HepG2 (cell line): Measurements from ENCODE around the gene ZNF804A. TPM values are rescaled to one million over a fixed set of nuclear protein-coding genes. Genes with fewer than 3 reads are reported as not detected.

Experiments
- ATAC-seq: fragments of 200-7000 bp; cut with Tn5 transposase; 3 replicates; pipeline ENCODE4 v1.9.1; 2020; ENCODE audit warnings: mild to moderate bottlenecking, moderate library complexity
- BruUV-seq: library from RNA; stranded (reverse); fragments of 400-500 nt; replicated peaks from 2 replicates; lab custom pipeline; 2021; lab: Mats Ljungman, UMichigan
- CTCF ChIA-PET: fragments of 300-600 bp; formaldehyde crosslinking; extraction: SDS; loops from one replicate; lab custom pipeline; 2021; ENCODE audit warnings: low total read pairs, inconsistent platforms, low intra/inter-chr PET ratio; lab: Yijun Ruan, JAX
- POLR2A ChIA-PET: fragments of 350-600 bp; sonication (Branson Sonifier 250); formaldehyde crosslinking; loops from one replicate; lab custom pipeline; 2020; ENCODE audit warnings: antibody characterized with exemption, inconsistent platforms; lab: Yijun Ruan, JAX
- DNase-seq: peaks from one replicate; pipeline ENCODE4 v3.0.0-alpha.2; 2015; ENCODE audit warnings: low spot score
- FAIRE-seq: peaks from 3 replicates; lab custom pipeline; 2011; peaks lifted over from hg19 to GRCh38; lab: Jason Lieb, UNC
- H2AFZ ChIP-seq: one replicate; pipeline ENCODE4 v1.6.1; 2011; ENCODE audit warnings: low read length, inconsistent platforms
- H3K27ac ChIP-seq: fragments of 300-600 bp; 3 replicates; pipeline ENCODE4 v1.8.0; 2011; ENCODE audit warnings: mixed run types, mild to moderate bottlenecking, mixed read lengths, low read length, inconsistent platforms; ENCODE audit not compliant: insufficient read depth; ENCODE audit errors: extremely low read length
- H3K27me3 ChIP-seq, 2 experiments: fragments of 200-600 bp in 1 of 2; 2 replicates in 1 of 2; 3 replicates in 1 of 2; pipeline versions ENCODE4 v1.6.0 to v1.8.0; 2011; ENCODE audit warnings: low read length in 2 of 2, mild to moderate bottlenecking in 2 of 2, moderate library complexity in 2 of 2, inconsistent platforms in 1 of 2; ENCODE audit not compliant: insufficient read depth in 2 of 2, control insufficient read depth in 1 of 2
- H3K36me3 ChIP-seq, 2 experiments: fragments of 200-600 bp in 1 of 2; replicated peaks in 1 of 2; 2 replicates in 1 of 2; 3 replicates in 1 of 2; pipeline versions ENCODE4 v1.5.1 to v1.8.0; 2011; ENCODE audit warnings: low read length in 2 of 2, inconsistent platforms in 1 of 2; ENCODE audit not compliant: insufficient read depth in 2 of 2, control insufficient read depth in 1 of 2
- H3K4me1 ChIP-seq: 2 replicates; pipeline ENCODE4 v1.5.1; 2012; ENCODE audit warnings: low read length, inconsistent platforms; ENCODE audit not compliant: insufficient read depth
- H3K4me2 ChIP-seq: 2 replicates; pipeline ENCODE4 v1.6.0; 2011; ENCODE audit warnings: low read depth, low read length, inconsistent platforms
- H3K4me3 ChIP-seq, 3 experiments: fragments of 200-600 bp in 1 of 3; sonication (generic), shearing (Covaris generic) in 1 of 3; replicated peaks in 1 of 3; 2 replicates each; pipeline ENCODE4 v1.5.1; 2011 to 2016; ENCODE audit warnings: low read length in 3 of 3, inconsistent platforms in 2 of 3, low read depth in 2 of 3, mild to moderate bottlenecking in 2 of 3, control low read depth in 1 of 3, mixed read lengths in 1 of 3; ENCODE audit not compliant: insufficient read depth in 1 of 3
- H3K79me2 ChIP-seq: one replicate; pipeline ENCODE4 v1.6.1; 2011; ENCODE audit warnings: low read length, inconsistent platforms; ENCODE audit not compliant: insufficient read depth
- H3K9ac ChIP-seq: 2 replicates; pipeline ENCODE4 v1.6.0; 2011; ENCODE audit warnings: mild to moderate bottlenecking, low read depth, low read length, inconsistent platforms; ENCODE audit not compliant: insufficient read depth
- H3K9me3 ChIP-seq: 2 replicates; pipeline ENCODE4 v1.5.1; 2012; ENCODE audit warnings: mild to moderate bottlenecking, low read length
- H4K20me1 ChIP-seq: 2 replicates; pipeline ENCODE4 v1.6.0; 2011; ENCODE audit warnings: inconsistent platforms, mild to moderate bottlenecking, low read length, moderate library complexity; ENCODE audit not compliant: insufficient read depth
- BRCA1 ChIP-seq: sonication (generic); formaldehyde crosslinking; IDR thresholded peaks from 2 replicates; pipeline ENCODE4 v1.4.0; 2020; ENCODE audit warnings: missing genetic modification reagents
- CHD4 ChIP-seq: fragments of 200-600 bp; sonication (generic); IDR thresholded peaks from 2 replicates; pipeline ENCODE4 v1.7.0; 2017; ENCODE audit warnings: mild to moderate bottlenecking, low read length, borderline replicate concordance
- DPF2 ChIP-seq: sonication (generic); formaldehyde crosslinking; IDR thresholded peaks from 2 replicates; pipeline ENCODE4 v1.4.0; 2020; ENCODE audit warnings: mild to moderate bottlenecking, low read depth, missing genetic modification reagents, borderline replicate concordance
- ELF1 ChIP-seq: sonication (generic); formaldehyde crosslinking; IDR thresholded peaks from 2 replicates; pipeline ENCODE4 v1.4.0; 2020; ENCODE audit warnings: missing genetic modification reagents
- GLI4 ChIP-seq: sonication (generic); formaldehyde crosslinking; IDR thresholded peaks from 2 replicates; pipeline ENCODE4 v1.5.1; 2020; ENCODE audit warnings: missing genetic modification reagents, mild to moderate bottlenecking, moderate library complexity, borderline replicate concordance
- HNRNPUL1 ChIP-seq: fragments of 200-400 bp; formaldehyde crosslinking; IDR thresholded peaks from 2 replicates; pipeline ENCODE4 v1.6.1; 2017; ENCODE audit warnings: low read depth, mild to moderate bottlenecking, low read length, moderate library complexity
- KDM2A ChIP-seq: sonication (generic); formaldehyde crosslinking; IDR thresholded peaks from 2 replicates; pipeline ENCODE4 v1.4.0; 2020; ENCODE audit warnings: low read depth, missing genetic modification reagents, borderline replicate concordance
- KLF12 ChIP-seq: sonication (generic); formaldehyde crosslinking; IDR thresholded peaks from 2 replicates; pipeline ENCODE4 v1.4.0; 2020; ENCODE audit warnings: missing genetic modification reagents, borderline replicate concordance
- MBNL3 ChIP-seq: fragments of 250-450 bp; sonication (Bioruptor Pico); conservative IDR thresholded peaks from 2 replicates; pipeline ENCODE4 v1.8.0; 2022; ENCODE audit warnings: mild to moderate bottlenecking, inconsistent platforms
- MEIS2 ChIP-seq: sonication (generic); formaldehyde crosslinking; IDR thresholded peaks from 2 replicates; pipeline ENCODE4 v1.9.0; 2021; ENCODE audit warnings: mild to moderate bottlenecking, missing genetic modification reagents
- MLXIP ChIP-seq: sonication (generic); formaldehyde crosslinking; IDR thresholded peaks from 2 replicates; pipeline ENCODE4 v1.9.0; 2021; ENCODE audit warnings: missing genetic modification reagents, borderline replicate concordance
- PAF1 ChIP-seq: IDR thresholded peaks from 2 replicates; pipeline ENCODE4 v1.6.1; 2016; ENCODE audit warnings: missing genetic modification reagents, missing compliant biosample characterization
- POLR2AphosphoS2 ChIP-seq: IDR thresholded peaks from 2 replicates; pipeline ENCODE4 v1.6.1; 2011; ENCODE audit warnings: low read depth, low read length, improper control_type of control experiment
- SNAI1 ChIP-seq: sonication (generic); formaldehyde crosslinking; IDR thresholded peaks from 2 replicates; pipeline ENCODE4 v1.5.0; 2020; ENCODE audit warnings: mild to moderate bottlenecking, missing genetic modification reagents, borderline replicate concordance
- TERF1 ChIP-seq: sonication (generic); formaldehyde crosslinking; IDR thresholded peaks from 2 replicates; pipeline ENCODE4 v1.8.0; 2022; ENCODE audit warnings: mild to moderate bottlenecking, missing genetic modification reagents, moderate library complexity
- TFDP1 ChIP-seq: IDR thresholded peaks from 2 replicates; pipeline ENCODE4 v1.6.1; 2016; ENCODE audit warnings: missing compliant biosample characterization, missing genetic modification reagents, borderline replicate concordance
- ZBTB10 ChIP-seq: sonication (generic); formaldehyde crosslinking; IDR thresholded peaks from 2 replicates; pipeline ENCODE4 v1.4.0; 2020; ENCODE audit warnings: missing genetic modification reagents, borderline replicate concordance
- ZNF274 ChIP-seq: sonication (generic); formaldehyde crosslinking; IDR thresholded peaks from 2 replicates; pipeline ENCODE4 v1.5.1; 2020; ENCODE audit warnings: mild to moderate bottlenecking, missing genetic modification reagents
- WGBS: methylation state at CpG from one replicate; pipeline ENCODE4 v1.1.6; 2017; ENCODE audit warnings: low lambda C conversion rate; 5-methylcytosine and 5-hydroxymethylcytosine counted together
- in situ Hi-C: cut with HindIII; loops from 2 replicates; pipeline ENCODE4 v1.10.0; 2017; ENCODE audit warnings: low pct_unique_long_range_greater_than_20kb; ENCODE audit not compliant: extremely low pct_ligation_motif_present
- intact Hi-C: fragments of 100-400 bp; cut with micrococcal nuclease; formaldehyde crosslinking; loops from one replicate; pipeline ENCODE4 v1.10.0; 2022; ENCODE audit not compliant: unreplicated experiment
- polyA plus RNA-seq, 8 experiments: library from polyadenylated mRNA; depleted of rRNA in 3 of 8; stranded (reverse) in 7 of 8; unstranded in 1 of 8; fragments of >200 nt; fragmentation: Illumina TruSeq in 4 of 8; extraction: Trizol in 4 of 8; gene quantifications; 2 replicates each; pipeline versions ENCODE4 v1.2.1 to v1.2.3, GENCODE V29; 2011 to 2016; ENCODE audit warnings: low read depth in 4 of 8, missing spikeins in 1 of 8, mixed read lengths in 1 of 8; ENCODE audit not compliant: insufficient read depth in 1 of 8
- total RNA-seq, 5 experiments: library from RNA; depleted of rRNA; stranded (reverse); fragments of >200 nt; fragmentation: Illumina TruSeq; extraction: Trizol; gene quantifications; 2 replicates each; pipeline ENCODE4 v1.2.3, GENCODE V29; 2016; ENCODE audit warnings: low read depth in 1 of 5

Gene ZNF804A
- total and polyA plus RNA-seq, 2 of the 13 experiments (the other 11 are each of a cell fraction or from before 2014, with no cell fraction given), result 0.07 to 0.09 TPM

DNA sequence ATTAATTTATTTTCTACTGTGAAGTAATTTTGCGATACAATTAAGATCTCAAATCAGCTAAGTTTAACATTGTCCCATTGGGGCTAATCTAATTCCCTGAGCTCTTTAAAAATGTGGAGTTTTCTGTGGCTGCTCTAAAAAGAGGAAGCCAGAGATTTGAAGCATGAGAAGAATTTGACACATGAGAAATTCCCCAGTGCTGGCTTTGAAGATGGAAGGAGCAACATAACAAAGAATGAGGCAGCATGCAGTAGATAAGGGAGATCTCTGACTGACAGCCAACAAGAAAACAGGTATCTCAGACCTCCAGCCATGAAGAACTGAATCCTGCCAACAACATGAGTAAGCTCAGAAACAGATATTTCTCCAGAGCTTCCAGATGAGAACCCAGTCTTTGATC is 308.4 kb downstream of the ZNF804A start:
- Histone ChIP-seq H3K27me3 (no peaks in the 10 kb centered on the region), H3K27ac (no peak overlapping the region), H3K79me2 (no peaks in the 10 kb centered on the region), H3K9me3 (peaks cover 18% of the 10 kb centered on the region), H3K4me1 (no peaks in the 10 kb centered on the region), H3K36me3 (no peaks in the 10 kb centered on the region), H3K9ac (no peak overlapping the region), H3K4me3 (no peak overlapping the region), H3K4me2 (no peak overlapping the region), H2AFZ (no peak overlapping the region), H4K20me1 (no peaks in the 10 kb centered on the region)
- in situ Hi-C loops, result no loop called here
- 0% methylated on average over 1 of the region's 1 CpG for WGBS
- no TSS peak for BruUV-seq
- ChIA-PET POLR2A (no interaction called here), CTCF (no interaction called here)
- ATAC-seq, result no peak
- intact Hi-C loops, result no loop called here
- no peak for FAIRE-seq
- DNase-seq, result no peak
- TF ChIP-seq KDM2A (CRISPR knock-in tag) (no peak), MLXIP (no peak), HNRNPUL1 (no peak), GLI4 (CRISPR knock-in tag) (no peak), PAF1 (CRISPR knock-in tag) (no peak), SNAI1 (CRISPR knock-in tag) (no peak), MBNL3 (CRISPR knock-in tag) (no peak), ZNF274 (CRISPR knock-in tag) (no peak), MEIS2 (CRISPR knock-in tag) (no peak), TFDP1 (CRISPR knock-in tag) (no peak), POLR2AphosphoS2 (no peak), BRCA1 (CRISPR knock-in tag) (no peak), ZBTB10 (CRISPR knock-in tag) (no peak), CHD4 (no peak), TERF1 (CRISPR knock-in tag) (no peak), DPF2 (CRISPR knock-in tag) (no peak), ELF1 (CRISPR knock-in tag) (no peak), KLF12 (CRISPR knock-in tag) (no peak)
